ENCODE data around the gene DMD. TPM values are rescaled to one million over a fixed set of nuclear protein-coding genes. Genes with fewer than 3 reads are reported as not detected.

Gene DMD
- total RNA-seq, 1 experiment from 2014 or later, result 3.1 TPM

GRCh38 chrX:32185160-32185559 lies 1026.2 kb downstream of the DMD start:
- in situ Hi-C loops (cut with HindIII; ENCODE audit: low sequenced_read_pairs), result no loop called here
- DNase-seq (ENCODE audit: low spot score), result no peak

DNA sequence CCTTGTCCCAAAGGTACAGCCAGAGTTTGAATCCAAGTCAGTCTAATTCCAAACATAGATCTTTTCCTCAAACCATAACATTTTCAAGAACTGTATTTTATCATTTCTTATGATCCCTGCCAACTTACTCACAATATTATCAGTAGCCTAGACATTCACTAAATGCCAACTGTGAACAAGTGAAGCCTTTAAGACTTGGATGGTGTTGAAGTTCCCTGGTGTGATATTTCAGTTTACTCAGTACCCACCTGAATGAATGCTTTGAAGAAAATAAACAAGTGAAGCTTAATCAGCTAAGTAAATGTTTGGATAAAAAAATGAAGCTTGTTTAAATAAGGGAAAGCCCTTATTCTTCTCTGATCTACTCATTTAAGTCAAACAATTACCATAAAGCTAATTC lies 1028.3 kb downstream of the DMD start:
- in situ Hi-C loops (cut with HindIII; ENCODE audit: low sequenced_read_pairs), result no loop called here
- no peak for DNase-seq (ENCODE audit: low spot score)

GRCh38 chrX:32176510-32176909 lies 1034.8 kb downstream of the DMD start:
- in situ Hi-C loops (cut with HindIII; ENCODE audit: low sequenced_read_pairs), result no loop called here
- no peak for DNase-seq (ENCODE audit: low spot score)

GRCh38 chrX:32170481-32170880 lies 1040.9 kb downstream of the DMD start:
- in situ Hi-C loops (cut with HindIII; ENCODE audit: low sequenced_read_pairs), result no loop called here
- no peak for DNase-seq (ENCODE audit: low spot score)

- peak; percentile 78 for DNase-seq (ENCODE audit: low spot score)
- in situ Hi-C loops (cut with HindIII; ENCODE audit: low sequenced_read_pairs), result no loop called here
Measured at GRCh38 chrX:32155044-32155638, 1056.2 kb downstream of the DMD start.

- DNase-seq (ENCODE audit: low spot score), result peak; percentile 49
- in situ Hi-C loops (cut with HindIII; ENCODE audit: low sequenced_read_pairs), result no loop called here
Measured at GRCh38 chrX:32153585-32153984, 1057.8 kb downstream of the DMD start.

DNA sequence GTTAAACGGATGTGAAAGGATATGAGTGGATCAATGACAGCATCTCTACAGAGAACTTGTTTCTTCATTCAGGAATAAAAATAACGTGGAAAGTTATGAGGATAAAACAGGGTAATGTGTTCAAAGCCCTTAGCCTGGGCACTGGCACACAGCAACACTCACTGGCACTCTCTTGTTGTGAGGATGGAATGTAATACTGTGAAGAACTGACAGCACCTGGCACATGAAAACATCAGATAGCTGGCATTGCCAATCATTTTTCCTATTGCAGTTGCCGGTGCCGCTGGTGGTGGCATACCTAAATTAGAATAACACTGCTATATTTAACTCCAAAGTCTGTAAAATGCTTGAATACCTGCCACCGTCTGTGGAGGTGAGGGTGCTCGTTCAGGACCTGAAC lies 1061.2 kb downstream of the DMD start:
- in situ Hi-C loops (cut with HindIII; ENCODE audit: low sequenced_read_pairs), result no loop called here
- DNase-seq (ENCODE audit: low spot score), result peak; percentile 45

DNA sequence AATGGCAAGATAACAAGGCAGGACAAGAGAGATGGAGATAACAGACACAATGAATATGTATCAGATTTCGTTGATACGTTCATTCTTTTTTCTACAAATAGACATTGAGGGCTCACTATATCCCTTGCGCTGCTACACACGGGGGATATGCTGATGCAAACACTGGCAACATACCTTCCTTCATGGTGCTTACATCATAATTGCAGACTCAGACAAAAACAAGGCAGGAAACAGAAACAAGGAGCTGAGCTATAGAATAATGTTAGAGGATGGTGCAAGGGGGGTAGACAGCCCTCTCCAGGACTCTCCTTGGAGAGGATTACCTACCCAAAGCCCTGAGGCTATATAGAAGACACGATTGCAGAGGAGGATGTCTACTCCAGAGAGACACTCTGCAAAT lies 1069.5 kb downstream of the DMD start:
- in situ Hi-C loops (cut with HindIII; ENCODE audit: low sequenced_read_pairs), result no loop called here
- DNase-seq (ENCODE audit: low spot score), result no peak

DNA sequence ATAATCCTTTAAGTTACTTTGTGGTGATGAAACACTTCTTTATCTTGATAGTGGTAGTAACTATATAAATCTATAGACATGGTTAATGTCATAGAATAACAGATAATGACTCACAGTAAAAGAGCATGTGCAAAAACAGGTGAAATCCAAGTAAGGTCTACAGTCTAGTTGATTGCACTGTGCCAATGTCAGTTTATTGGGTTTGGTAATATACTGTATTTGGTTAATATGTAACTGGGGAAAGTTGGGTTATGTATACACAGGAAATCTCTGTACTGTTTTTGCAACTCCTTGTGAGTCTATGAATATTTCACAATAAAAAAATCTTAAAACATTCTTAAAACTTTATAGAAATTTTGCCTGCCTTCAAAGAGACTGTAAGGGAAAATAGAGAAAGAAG lies 1071.9 kb downstream of the DMD start:
- in situ Hi-C loops (cut with HindIII; ENCODE audit: low sequenced_read_pairs), result no loop called here
- no peak for DNase-seq (ENCODE audit: low spot score)

GRCh38 chrX:32137525-32137924 lies 1073.8 kb downstream of the DMD start:
- in situ Hi-C loops (cut with HindIII; ENCODE audit: low sequenced_read_pairs), result no loop called here
- no peak for DNase-seq (ENCODE audit: low spot score)

DNA sequence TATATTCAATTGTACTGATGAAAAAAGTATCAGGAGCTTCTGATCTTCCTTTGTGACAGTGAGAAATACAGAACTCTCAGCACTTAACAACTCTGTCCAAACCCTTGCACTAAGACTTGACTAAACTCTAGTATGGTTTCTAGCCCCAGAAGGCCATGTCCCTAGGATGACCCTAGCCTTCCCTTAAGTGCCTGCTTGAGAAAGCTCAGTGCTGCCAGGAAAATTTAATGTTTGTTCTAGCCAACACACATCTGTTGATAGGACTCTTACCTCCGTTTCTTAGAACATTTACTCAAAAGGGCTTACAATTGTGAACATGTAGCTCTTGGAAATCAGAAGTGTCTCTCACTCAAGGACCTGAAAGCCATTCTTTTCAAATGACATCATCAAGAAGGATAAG lies 1084.4 kb downstream of the DMD start:
- in situ Hi-C loops (cut with HindIII; ENCODE audit: low sequenced_read_pairs), result no loop called here
- DNase-seq (ENCODE audit: low spot score), result no peak

GRCh38 chrX:32118832-32119231 lies 1092.5 kb downstream of the DMD start:
- in situ Hi-C loops (cut with HindIII; ENCODE audit: low sequenced_read_pairs), result no loop called here
- no peak for DNase-seq (ENCODE audit: low spot score)

DNA sequence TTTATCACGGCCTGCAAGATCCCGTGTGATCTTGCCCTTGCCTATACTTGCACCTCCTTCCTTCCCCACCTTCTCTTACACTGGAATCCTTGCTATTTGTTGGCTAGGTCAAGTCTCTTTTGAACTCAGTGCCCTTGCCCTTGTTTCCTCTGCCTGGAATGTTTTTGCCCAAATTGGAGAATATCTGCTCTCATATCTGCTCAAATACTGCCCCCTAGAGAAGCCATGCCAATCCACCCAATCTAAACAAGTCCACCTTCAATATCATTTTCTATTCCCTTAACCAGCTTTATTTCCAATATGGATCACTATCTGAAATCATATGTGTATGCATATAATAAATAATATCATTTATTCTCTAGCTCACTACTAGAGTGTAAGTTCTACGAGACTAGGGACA lies 1095.3 kb downstream of the DMD start:
- in situ Hi-C loops (cut with HindIII; ENCODE audit: low sequenced_read_pairs), result no loop called here
- no peak for DNase-seq (ENCODE audit: low spot score)

- in situ Hi-C loops (cut with HindIII; ENCODE audit: low sequenced_read_pairs), result no loop called here
- DNase-seq (ENCODE audit: low spot score), result no peak
Measured at GRCh38 chrX:32087663-32088062, 1123.7 kb downstream of the DMD start.

DNA sequence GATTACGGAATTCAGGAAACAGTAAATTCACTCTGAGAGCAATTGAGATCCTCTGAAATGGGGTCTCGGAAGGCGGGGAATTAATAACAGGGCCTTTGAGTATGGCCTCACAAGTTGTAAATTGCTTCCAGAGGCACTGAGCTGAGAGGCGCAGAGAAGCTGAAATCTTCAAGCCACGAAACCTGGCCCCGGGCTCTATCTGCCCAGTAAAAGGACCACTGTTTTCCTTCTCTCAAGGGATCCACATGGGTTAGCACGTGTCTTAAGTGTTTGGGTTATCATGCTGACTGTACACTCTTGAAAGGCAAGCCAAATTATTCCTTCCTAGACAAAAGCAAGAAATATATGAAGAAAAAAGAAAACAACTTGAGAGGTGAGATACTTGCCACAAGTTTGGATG lies 1126.6 kb downstream of the DMD start:
- DNase-seq (ENCODE audit: low spot score), result no peak
- in situ Hi-C loops (cut with HindIII; ENCODE audit: low sequenced_read_pairs), result no loop called here

DNA sequence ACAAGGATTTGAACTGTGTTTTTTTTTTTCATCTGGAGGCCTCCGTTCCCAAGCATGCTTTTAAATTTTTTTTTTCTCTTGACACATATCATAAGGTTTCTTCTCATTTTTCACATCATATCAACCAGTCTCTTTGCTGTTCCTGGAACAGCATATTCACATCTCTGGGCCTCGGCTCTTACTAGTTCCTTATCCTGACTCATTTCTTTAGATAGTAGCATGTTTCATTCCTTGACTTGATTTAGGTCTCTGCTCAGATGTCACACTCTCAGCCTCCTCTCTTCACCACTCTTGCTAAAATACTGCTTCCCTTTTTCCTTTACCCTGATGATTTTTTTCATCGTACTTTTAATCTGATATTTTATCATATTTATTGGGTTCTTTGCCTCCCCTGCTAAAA lies 1163.1 kb downstream of the DMD start:
- in situ Hi-C loops (cut with HindIII; ENCODE audit: low sequenced_read_pairs), result no loop called here
- DNase-seq (ENCODE audit: low spot score), result no peak

- no peak for DNase-seq (ENCODE audit: low spot score)
- in situ Hi-C loops (cut with HindIII; ENCODE audit: low sequenced_read_pairs), result no loop called here
Measured at GRCh38 chrX:32045149-32045548, 1166.2 kb downstream of the DMD start.

DNA sequence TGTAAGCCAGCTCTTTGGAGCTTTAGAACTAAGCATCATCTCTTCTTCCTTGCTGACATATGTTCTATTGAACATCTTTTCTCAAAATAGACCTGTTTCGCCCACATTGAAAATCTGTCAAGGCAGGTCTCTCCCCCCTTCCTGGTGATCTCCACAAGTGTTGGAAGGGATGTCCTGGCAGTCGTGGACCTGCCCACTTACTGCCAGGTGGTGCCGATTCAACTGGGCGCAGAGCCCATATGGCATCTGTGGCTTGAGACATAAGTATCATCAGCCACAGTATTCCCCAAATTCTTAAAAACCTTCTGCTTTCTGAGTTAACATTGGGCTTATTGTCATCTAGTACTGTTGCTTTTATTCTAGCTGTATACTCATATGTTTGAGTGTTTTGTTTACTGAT lies 1170.2 kb downstream of the DMD start:
- DNase-seq (ENCODE audit: low spot score), result peak; percentile 86
- in situ Hi-C loops (cut with HindIII; ENCODE audit: low sequenced_read_pairs), result no loop called here

GRCh38 chrX:32026772-32027171 lies 1184.6 kb downstream of the DMD start:
- no peak for DNase-seq (ENCODE audit: low spot score)
- in situ Hi-C loops (cut with HindIII; ENCODE audit: low sequenced_read_pairs), result no loop called here

DNA sequence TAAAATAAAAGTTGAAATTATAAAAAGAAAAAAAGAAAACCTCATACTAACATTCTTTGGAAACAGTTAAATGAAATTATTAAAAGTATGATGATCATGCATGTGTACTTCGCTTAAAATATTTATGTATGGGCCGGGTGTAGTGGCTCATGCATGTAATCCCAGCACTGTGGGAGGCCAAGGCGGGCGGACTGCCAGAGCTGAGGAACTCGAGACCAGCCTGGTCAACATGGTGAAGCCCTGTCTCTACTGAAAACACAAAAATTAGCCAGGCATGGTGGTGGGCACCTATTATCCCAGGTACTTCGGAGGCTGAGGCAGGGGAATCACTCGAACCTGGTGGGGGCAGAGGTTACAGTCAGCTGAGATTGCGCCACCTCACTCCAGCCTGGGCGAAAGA lies 1187.3 kb downstream of the DMD start:
- in situ Hi-C loops (cut with HindIII; ENCODE audit: low sequenced_read_pairs), result no loop called here
- DNase-seq (ENCODE audit: low spot score), result no peak

DNA sequence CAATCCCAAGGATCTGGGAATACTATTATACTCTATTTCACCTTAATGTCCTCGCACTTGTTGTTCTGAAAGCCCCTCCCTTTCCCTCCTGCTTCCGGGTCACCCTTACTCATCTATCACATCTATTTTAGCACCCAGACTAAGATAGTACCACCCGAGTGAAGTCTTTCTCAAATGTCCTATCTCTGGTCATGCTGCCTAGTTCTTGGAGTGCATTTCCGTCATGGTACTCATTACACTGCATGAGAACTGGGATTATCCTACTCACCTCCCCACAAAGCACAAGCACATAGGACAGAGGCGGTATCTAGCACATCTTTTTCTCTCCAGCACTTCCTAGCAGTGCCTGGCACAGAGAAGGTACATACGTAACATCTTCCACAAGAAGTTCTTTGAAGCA lies 1195.2 kb downstream of the DMD start:
- in situ Hi-C loops (cut with HindIII; ENCODE audit: low sequenced_read_pairs), result no loop called here
- DNase-seq (ENCODE audit: low spot score), result no peak

- in situ Hi-C loops (cut with HindIII; ENCODE audit: low sequenced_read_pairs), result no loop called here
- DNase-seq (ENCODE audit: low spot score), result no peak
Measured at GRCh38 chrX:32010948-32011347, 1200.4 kb downstream of the DMD start.

All from G401 (cell line).